ENCODE results near the gene IFIT1. TPM values are rescaled to one million over a fixed set of nuclear protein-coding genes. Genes with fewer than 3 reads are reported as not detected.

IFIT1 gene
- 10 to 100 TPM in 1 of 4 donors, 1 to 10 TPM in 2, under 1 TPM in 1; 0.61 to 12.3 (median 2.6) TPM for total RNA-seq

DNA sequence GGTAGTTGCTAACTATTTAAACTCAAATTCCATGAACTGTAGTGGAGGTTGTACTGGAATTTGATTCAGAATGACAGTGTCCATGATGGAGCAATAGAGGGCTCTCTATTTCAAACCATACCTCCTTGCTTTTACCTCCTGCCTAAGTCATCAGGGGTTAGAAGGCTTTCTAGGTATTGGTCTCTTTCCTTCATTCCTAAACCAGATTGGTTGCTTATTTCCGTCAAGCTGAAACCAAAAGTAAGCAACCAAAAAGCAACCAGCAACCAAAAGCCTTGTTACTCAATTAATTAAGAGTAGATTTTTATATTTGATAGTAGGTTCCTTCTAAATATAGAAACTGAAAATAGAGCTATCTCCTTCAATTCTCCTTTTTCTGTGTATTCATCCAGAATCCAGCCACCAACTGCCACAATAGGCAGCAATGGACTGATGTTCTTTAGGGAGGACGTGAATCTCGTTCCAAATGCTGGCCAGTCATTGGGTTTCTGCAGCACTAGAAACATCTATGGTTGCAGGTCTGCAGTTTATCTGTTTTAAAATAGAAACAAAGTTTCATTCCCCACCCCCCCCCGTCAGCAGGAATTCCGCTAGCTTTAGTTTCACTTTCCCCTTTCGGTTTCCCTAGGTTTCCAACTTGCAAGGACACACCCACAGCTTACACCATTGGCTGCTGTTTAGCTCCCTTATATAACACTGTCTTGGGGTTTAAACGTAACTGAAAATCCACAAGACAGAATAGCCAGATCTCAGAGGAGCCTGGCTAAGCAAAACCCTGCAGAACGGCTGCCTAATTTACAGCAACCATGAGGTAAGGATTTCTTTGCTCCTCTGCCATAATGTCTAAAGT is at the start of gene IFIT1:
Gene IFIT1, plus strand, starts transcription at position 717 of the 850 bp plus-strand sequence. Its CDS starts 90 bp downstream, at position 807.
- Histone ChIP-seq H3K36me3 (no peaks in the 10 kb centered on the region), H3K9me3 (no peaks in the 10 kb centered on the region), H3K4me3 (peak within 1 kb of the TSS; percentile 31 to 78 (median 57)), H3K4me1 (peaks cover 7 to 55% (median 24%) of the 10 kb centered on the region in 3 donors), H3K27me3 (no peaks in the 10 kb centered on the region), H3K27ac (peak within 1 kb of the TSS; percentile 55 to 91 (median 90))
- 1% methylated on average over 7 to 8 of the region's 8 CpGs for WGBS, 2 donors
- intact Hi-C loops (cut with DNase I) = no loop called here
- peak in 2 of 4 donors; percentile 39 to 44 for TF ChIP-seq POLR2A (IDR thresholded peaks at IDR 0.05)
- TF ChIP-seq, protein P1, sequence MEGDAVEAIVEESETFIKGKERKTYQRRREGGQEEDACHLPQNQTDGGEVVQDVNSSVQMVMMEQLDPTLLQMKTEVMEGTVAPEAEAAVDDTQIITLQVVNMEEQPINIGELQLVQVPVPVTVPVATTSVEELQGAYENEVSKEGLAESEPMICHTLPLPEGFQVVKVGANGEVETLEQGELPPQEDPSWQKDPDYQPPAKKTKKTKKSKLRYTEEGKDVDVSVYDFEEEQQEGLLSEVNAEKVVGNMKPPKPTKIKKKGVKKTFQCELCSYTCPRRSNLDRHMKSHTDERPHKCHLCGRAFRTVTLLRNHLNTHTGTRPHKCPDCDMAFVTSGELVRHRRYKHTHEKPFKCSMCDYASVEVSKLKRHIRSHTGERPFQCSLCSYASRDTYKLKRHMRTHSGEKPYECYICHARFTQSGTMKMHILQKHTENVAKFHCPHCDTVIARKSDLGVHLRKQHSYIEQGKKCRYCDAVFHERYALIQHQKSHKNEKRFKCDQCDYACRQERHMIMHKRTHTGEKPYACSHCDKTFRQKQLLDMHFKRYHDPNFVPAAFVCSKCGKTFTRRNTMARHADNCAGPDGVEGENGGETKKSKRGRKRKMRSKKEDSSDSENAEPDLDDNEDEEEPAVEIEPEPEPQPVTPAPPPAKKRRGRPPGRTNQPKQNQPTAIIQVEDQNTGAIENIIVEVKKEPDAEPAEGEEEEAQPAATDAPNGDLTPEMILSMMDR (IDR thresholded peaks at IDR 0.05) = no peak
- DNase-seq = no peak

DNA sequence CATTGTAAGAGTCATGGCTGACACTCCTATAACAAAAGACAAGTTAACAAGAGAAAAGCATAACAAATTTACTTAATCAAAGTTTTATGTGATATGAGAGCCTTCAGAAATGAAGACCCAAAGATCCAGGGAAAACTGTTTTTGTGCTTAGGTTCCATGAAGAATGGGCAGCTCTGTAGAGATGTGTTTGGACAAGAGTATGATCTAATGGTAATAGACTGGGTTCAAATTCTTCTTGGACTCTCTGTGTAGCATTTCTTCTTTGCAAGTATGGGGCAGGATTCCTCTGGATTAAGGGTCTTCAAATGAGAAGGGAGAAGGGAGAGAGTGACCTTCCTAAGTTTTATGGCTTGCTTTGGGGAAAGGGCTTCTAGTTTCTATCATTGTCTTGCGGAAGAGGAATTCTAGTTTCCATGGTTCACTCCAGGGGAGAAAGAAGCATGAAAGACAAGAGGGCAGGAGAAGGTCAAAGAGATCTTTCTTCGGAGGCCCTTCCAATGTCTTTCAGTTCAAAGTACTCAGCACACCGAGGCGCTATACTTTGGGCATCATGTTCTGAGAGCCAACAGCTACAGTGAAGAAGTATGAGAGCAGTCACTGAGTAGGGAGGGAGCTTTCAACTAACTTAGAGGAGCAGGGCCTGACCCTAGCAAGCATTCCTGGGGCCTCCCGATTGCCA is 49.2 kb upstream of the IFIT1 start:
- Histone ChIP-seq H3K4me3 (no peak overlapping the region), H3K36me3 (peaks cover 0 to 19% (median 0%) of the 10 kb centered on the region in 3 donors), H3K27me3 (no peaks in the 10 kb centered on the region), H3K9me3 (no peaks in the 10 kb centered on the region), H3K27ac (no peak overlapping the region), H3K4me1 (peaks cover 0 to 25% (median 18%) of the 10 kb centered on the region in 3 donors)
- 82 to 94% methylated on average over 5 of the region's 5 CpGs for WGBS, 2 donors
- DNase-seq = no peak
- intact Hi-C loops (cut with DNase I) = no loop called here
- TF ChIP-seq, protein P1 (IDR thresholded peaks at IDR 0.05) = no peak
- no peak for TF ChIP-seq POLR2A (IDR thresholded peaks at IDR 0.05)

DNA sequence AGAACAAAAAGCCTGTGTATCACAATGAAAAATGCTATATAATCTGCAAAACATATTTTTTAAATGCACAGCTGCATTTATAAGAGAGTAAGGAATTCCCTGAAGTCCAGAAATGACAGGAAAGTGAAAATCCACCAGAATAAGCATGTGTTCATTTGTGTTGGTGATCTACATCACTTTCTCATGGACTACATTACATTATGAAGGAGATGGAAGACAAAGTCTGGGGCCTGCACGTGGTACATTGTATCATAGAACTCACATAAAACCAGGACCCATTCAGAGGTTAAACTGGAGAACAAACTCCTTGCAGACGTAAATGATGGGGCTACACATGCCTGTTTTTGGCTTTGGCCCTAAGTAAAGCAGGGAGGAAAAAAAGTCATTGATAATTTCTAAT is 48.3 kb upstream of the IFIT1 start:
- H3K27me3 ChIP-seq = no peaks in the 10 kb centered on the region
- H3K36me3 ChIP-seq = peaks cover 0 to 9% (median 0%) of the 10 kb centered on the region in 3 donors
- peaks cover 0 to 33% (median 18%) of the 10 kb centered on the region in 3 donors for H3K4me1 ChIP-seq
- intact Hi-C loops (cut with DNase I) = no loop called here
- no peaks in the 10 kb centered on the region for H3K9me3 ChIP-seq
- DNase-seq = no peak
- TF ChIP-seq, protein P1 (IDR thresholded peaks at IDR 0.05) = no peak
- TF ChIP-seq POLR2A (IDR thresholded peaks at IDR 0.05) = no peak
- H3K4me3 ChIP-seq = no peak overlapping the region
- no peak overlapping the region for H3K27ac ChIP-seq
- 61 to 70% methylated on average over 2 of the region's 2 CpGs for WGBS, 2 donors

GRCh38 chr10:89345367-89346000 is 46.9 kb upstream of the IFIT1 start:
- H3K36me3 ChIP-seq = no peaks in the 10 kb centered on the region
- intact Hi-C loops (cut with DNase I) = no loop called here
- WGBS, 2 donors = 92 to 95% methylated on average over 4 of the region's 4 CpGs
- TF ChIP-seq, protein P1 (IDR thresholded peaks at IDR 0.05) = no peak
- no peak for TF ChIP-seq POLR2A (IDR thresholded peaks at IDR 0.05)
- no peaks in the 10 kb centered on the region for H3K9me3 ChIP-seq
- peaks cover 0 to 36% (median 22%) of the 10 kb centered on the region in 3 donors for H3K4me1 ChIP-seq
- no peak for DNase-seq
- H3K27me3 ChIP-seq = no peaks in the 10 kb centered on the region
- H3K4me3 ChIP-seq = no peak overlapping the region
- H3K27ac ChIP-seq = peak overlapping the region in 1 of 4 donors; percentile 51

Data from esophagus squamous epithelium (tissue), 5 donors.